ENCODE results near the gene TSC2.
"Not testable (repeated sequence)": the region's sequence is repeated elsewhere in the genome, so short reads cannot be mapped to it uniquely, and the experiment has no call there.

DNA sequence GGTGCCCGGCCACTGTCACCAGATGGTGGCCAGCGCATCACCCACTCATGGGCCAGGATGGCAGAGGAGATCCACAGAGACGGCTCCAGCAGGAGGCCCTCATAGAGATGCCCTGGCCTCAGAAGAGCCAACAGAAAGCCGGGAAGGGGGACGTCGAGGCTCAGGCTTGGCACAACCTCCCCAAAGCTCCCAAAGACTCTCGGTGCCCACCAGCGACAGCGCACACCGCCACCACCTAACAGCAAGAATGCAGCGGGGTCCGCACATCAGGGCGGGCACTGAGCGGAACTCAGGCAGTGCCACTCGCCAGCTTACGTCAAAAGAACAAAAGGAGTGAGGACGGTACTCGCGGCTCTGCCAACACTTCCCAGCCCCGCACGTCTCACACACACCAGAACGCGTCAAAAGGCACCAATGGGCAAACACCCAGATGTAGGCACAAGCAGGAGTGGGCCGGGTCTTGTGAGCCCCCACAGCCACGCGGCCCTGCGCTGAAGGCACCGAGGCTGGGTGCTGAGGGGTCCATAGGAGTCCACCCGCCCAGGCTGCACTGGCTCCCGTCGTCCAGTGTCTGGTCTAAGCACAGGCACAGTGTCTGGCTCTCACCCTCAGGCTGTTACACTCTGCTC, 79.3 kb downstream of the TSC2 start:
- TF ChIP-seq, protein P1, sequence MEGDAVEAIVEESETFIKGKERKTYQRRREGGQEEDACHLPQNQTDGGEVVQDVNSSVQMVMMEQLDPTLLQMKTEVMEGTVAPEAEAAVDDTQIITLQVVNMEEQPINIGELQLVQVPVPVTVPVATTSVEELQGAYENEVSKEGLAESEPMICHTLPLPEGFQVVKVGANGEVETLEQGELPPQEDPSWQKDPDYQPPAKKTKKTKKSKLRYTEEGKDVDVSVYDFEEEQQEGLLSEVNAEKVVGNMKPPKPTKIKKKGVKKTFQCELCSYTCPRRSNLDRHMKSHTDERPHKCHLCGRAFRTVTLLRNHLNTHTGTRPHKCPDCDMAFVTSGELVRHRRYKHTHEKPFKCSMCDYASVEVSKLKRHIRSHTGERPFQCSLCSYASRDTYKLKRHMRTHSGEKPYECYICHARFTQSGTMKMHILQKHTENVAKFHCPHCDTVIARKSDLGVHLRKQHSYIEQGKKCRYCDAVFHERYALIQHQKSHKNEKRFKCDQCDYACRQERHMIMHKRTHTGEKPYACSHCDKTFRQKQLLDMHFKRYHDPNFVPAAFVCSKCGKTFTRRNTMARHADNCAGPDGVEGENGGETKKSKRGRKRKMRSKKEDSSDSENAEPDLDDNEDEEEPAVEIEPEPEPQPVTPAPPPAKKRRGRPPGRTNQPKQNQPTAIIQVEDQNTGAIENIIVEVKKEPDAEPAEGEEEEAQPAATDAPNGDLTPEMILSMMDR (IDR thresholded peaks at IDR 0.05), result not testable (repeated sequence)
- not testable (repeated sequence) for TF ChIP-seq POLR2A, EP300 (IDR thresholded peaks at IDR 0.05)
